Amniotic epithelial cell (primary cell): ENCODE data around the gene IL12RB1.
"Not testable (repeated sequence)": the region's sequence is repeated elsewhere in the genome, so short reads cannot be mapped to it uniquely, and the experiment has no call there.

Experiments used
- DNase-seq: peaks from one replicate; pipeline ENCODE4 v3.0.0-alpha.2; 2010; ENCODE audit warnings: low read depth

IL12RB1 gene

GRCh38 chr19:18112989-18113478 lies 26.3 kb upstream of the IL12RB1 start:
- DNase-seq: peak; percentile 66

- DNase-seq: no peak
These were observed 24.0 kb upstream of the IL12RB1 start for GRCh38 chr19:18110609-18111232.

- DNase-seq: no peak
These were observed 23.2 kb upstream of the IL12RB1 start for GRCh38 chr19:18109733-18110608.

GRCh38 chr19:18109341-18109732 lies 22.6 kb upstream of the IL12RB1 start:
- DNase-seq: no peak

GRCh38 chr19:18108897-18109296 lies 22.2 kb upstream of the IL12RB1 start:
- no peak for DNase-seq

GRCh38 chr19:18107235-18107634 lies 20.5 kb upstream of the IL12RB1 start:
- DNase-seq: no peak

GRCh38 chr19:18105259-18105658 lies 18.5 kb upstream of the IL12RB1 start:
- not testable (repeated sequence) for DNase-seq

- no peak for DNase-seq
These were observed 18.0 kb upstream of the IL12RB1 start for GRCh38 chr19:18104793-18105131.

- DNase-seq: no peak
These were observed 16.3 kb upstream of the IL12RB1 start for GRCh38 chr19:18102916-18103542.

GRCh38 chr19:18101268-18101667 lies 14.5 kb upstream of the IL12RB1 start:
- no peak for DNase-seq

- no peak for DNase-seq
These were observed 14.0 kb upstream of the IL12RB1 start for GRCh38 chr19:18100710-18101109.

GRCh38 chr19:18099623-18099995 lies 12.9 kb upstream of the IL12RB1 start:
- DNase-seq: no peak

GRCh38 chr19:18098891-18099622 lies 12.3 kb upstream of the IL12RB1 start:
- DNase-seq: no peak

GRCh38 chr19:18097993-18098890 lies 11.5 kb upstream of the IL12RB1 start:
- no peak for DNase-seq

GRCh38 chr19:18097217-18097992 lies 10.7 kb upstream of the IL12RB1 start, which contains the start of gene MAST3:
TSS of gene MAST3 (plus strand) at chr19:18097778. CDS start at chr19:18097793, 15 bp downstream.
- peak; percentile 71 for DNase-seq

- DNase-seq: no peak
These were observed 9.5 kb upstream of the IL12RB1 start for GRCh38 chr19:18096258-18096657.

- DNase-seq: peak; percentile 38
These were observed 6.9 kb upstream of the IL12RB1 start for GRCh38 chr19:18093439-18094161.

- DNase-seq: no peak
These were observed 4.5 kb upstream of the IL12RB1 start for GRCh38 chr19:18091217-18091608.

- peak; percentile 40 for DNase-seq
These were observed 3.9 kb upstream of the IL12RB1 start for GRCh38 chr19:18090545-18091216.
